DOHH2 (cell line): ENCODE data around the gene SFRP5.

Experiments used
- CTCF ChIP-seq: fragments of 200-600 bp; sonication (generic); IDR thresholded peaks from one replicate; pipeline ENCODE4 v1.5.1; 2014; ENCODE audit warnings: antibody characterized with exemption, mild to moderate bottlenecking, low read depth, low read length; ENCODE audit not compliant: poor library complexity, severe bottlenecking
- EZH2phosphoT487 ChIP-seq: fragments of 200-600 bp; sonication (generic); IDR thresholded peaks from 2 replicates; pipeline ENCODE4 v1.6.1; 2017; ENCODE audit warnings: borderline replicate concordance, mild to moderate bottlenecking, antibody characterized with exemption, low read length, moderate library complexity, mixed read lengths

GRCh38 chr10:97762816-97763215 lies 9.0 kb downstream of the SFRP5 start:
- TF ChIP-seq CTCF (no peak), EZH2phosphoT487 (no peak)
